ENCODE measurements around the gene DENND4A. TPM values are rescaled to one million over a fixed set of nuclear protein-coding genes. Genes with fewer than 3 reads are reported as not detected.
"Not testable (repeated sequence)": the region's sequence is repeated elsewhere in the genome, so short reads cannot be mapped to it uniquely, and the experiment has no call there.

Gene DENND4A
- total and polyA plus RNA-seq, 5 donors: 3.9 to 27.0 (median 19.7) TPM

- DNase-seq: no peak
- Histone ChIP-seq H3K4me1 (ENCODE audit: control insufficient read depth, insufficient read depth, low read length) (no peaks in the 10 kb centered on the region), H3K9me3 (ENCODE audit: control insufficient read depth, low read length) (no peaks in the 10 kb centered on the region), H3K4me3 (ENCODE audit: low read length) (no peak overlapping the region), H3K27ac (ENCODE audit: low read length) (no peak overlapping the region), H3K27me3 (ENCODE audit: control insufficient read depth, insufficient read depth) (no peaks in the 10 kb centered on the region)
- intact Hi-C loops (cut with DNase I): no loop called here
- 98% methylated on average over 3 of the region's 3 CpGs for WGBS
- no peak for ATAC-seq
Observed at GRCh38 chr15:65816441-65816840, 24.3 kb upstream of the DENND4A start.

GRCh38 chr15:65816008-65816407, 23.9 kb upstream of the DENND4A start:
- intact Hi-C loops (cut with DNase I); DNase-seq; H3K27ac ChIP-seq (ENCODE audit: low read length); H3K4me1 ChIP-seq (ENCODE audit: control insufficient read depth, insufficient read depth, low read length); H3K27me3 ChIP-seq (ENCODE audit: control insufficient read depth, insufficient read depth); H3K9me3 ChIP-seq (ENCODE audit: control insufficient read depth, low read length); ATAC-seq; H3K4me3 ChIP-seq (ENCODE audit: low read length): not testable (repeated sequence)
- WGBS: 84% methylated on average over 4 of the region's 4 CpGs

DNA sequence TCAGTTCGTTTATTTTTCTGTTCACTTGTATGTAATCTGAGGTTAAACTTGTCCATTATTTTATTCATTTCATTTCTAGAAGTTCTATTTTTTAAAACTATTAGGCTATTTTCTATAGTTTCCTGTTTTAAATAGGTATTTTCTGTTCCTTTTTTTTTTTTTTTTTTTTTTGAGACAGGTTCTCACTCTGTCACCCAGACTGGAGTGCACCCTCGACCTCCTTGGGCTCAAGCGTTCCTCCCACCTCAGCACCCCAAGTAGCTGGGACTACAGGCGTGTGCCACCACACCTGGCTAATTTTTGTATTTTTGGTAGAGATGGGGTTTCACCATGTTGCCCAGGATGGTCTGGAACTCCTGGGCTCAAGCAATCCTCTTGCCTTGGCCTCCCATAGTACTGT, 22.2 kb upstream of the DENND4A start:
- H3K27me3 ChIP-seq (ENCODE audit: control insufficient read depth, insufficient read depth); H3K4me3 ChIP-seq (ENCODE audit: low read length); H3K4me1 ChIP-seq (ENCODE audit: control insufficient read depth, insufficient read depth, low read length); H3K9me3 ChIP-seq (ENCODE audit: control insufficient read depth, low read length); ATAC-seq; DNase-seq; H3K27ac ChIP-seq (ENCODE audit: low read length); intact Hi-C loops (cut with DNase I): not testable (repeated sequence)
- 82% methylated on average over 4 of the region's 4 CpGs for WGBS

DNA sequence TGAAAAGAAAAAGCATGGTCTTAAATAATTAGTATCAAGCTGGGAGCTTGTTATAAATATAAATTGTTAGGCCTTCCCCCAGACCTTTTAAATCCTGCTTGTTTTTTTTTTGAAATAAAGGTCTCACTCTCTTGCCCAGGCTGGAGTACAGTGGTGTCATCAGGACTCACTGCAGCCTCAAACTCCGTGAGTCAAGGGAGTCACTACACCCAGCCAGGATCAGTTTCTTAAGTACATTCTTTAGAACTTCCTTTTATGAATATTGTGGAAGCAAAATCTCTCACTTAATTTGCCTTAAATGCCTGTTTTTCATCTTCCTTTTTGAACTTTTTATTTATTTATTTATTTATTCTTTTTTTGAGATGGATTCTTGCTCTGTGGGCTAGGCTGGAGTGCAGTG, 20.8 kb upstream of the DENND4A start:
- Histone ChIP-seq H3K9me3 (ENCODE audit: control insufficient read depth, low read length) (no peaks in the 10 kb centered on the region), H3K27me3 (ENCODE audit: control insufficient read depth, insufficient read depth) (no peaks in the 10 kb centered on the region), H3K4me3 (ENCODE audit: low read length) (no peak overlapping the region), H3K27ac (ENCODE audit: low read length) (no peak overlapping the region), H3K4me1 (ENCODE audit: control insufficient read depth, insufficient read depth, low read length) (no peaks in the 10 kb centered on the region)
- no peak for ATAC-seq
- WGBS: 78% methylated on average over 1 of the region's 1 CpG
- intact Hi-C loops (cut with DNase I): no loop called here
- no peak for DNase-seq

DNA sequence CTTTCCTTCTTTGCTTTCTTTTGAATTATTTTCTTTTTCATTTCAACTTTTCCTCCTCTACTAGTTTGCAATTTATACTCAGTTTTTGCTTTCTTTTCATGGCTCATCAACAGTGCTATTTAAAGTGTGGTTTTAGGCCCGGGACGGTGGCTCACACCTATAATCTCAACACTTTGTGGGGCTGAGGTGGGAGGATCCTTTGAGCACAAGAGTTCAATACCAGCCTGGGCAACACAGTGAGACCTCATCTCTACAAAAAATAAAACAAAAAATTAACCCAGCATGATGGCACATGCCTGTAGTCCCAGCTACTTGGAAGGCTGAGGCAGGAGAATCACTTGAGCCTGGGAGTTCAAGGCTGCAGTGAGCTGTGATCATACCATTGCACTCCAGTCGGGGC, 20.4 kb upstream of the DENND4A start:
- ATAC-seq (no peak), DNase-seq (no peak)
- Histone ChIP-seq H3K27me3 (ENCODE audit: control insufficient read depth, insufficient read depth) (no peaks in the 10 kb centered on the region), H3K9me3 (ENCODE audit: control insufficient read depth, low read length) (no peaks in the 10 kb centered on the region), H3K27ac (ENCODE audit: low read length) (no peak overlapping the region), H3K4me1 (ENCODE audit: control insufficient read depth, insufficient read depth, low read length) (no peaks in the 10 kb centered on the region), H3K4me3 (ENCODE audit: low read length) (no peak overlapping the region)
- WGBS: 76% methylated on average over 3 of the region's 3 CpGs
- intact Hi-C loops (cut with DNase I): no loop called here

GRCh38 chr15:65811835-65812234, 19.7 kb upstream of the DENND4A start:
- intact Hi-C loops (cut with DNase I): no loop called here
- no peak overlapping the region for H3K27ac ChIP-seq (ENCODE audit: low read length)
- no peaks in the 10 kb centered on the region for H3K4me1 ChIP-seq (ENCODE audit: control insufficient read depth, insufficient read depth, low read length)
- no peaks in the 10 kb centered on the region for H3K27me3 ChIP-seq (ENCODE audit: control insufficient read depth, insufficient read depth)
- no peak overlapping the region for H3K4me3 ChIP-seq (ENCODE audit: low read length)
- H3K9me3 ChIP-seq (ENCODE audit: control insufficient read depth, low read length): no peaks in the 10 kb centered on the region
- 98% methylated on average over 3 of the region's 3 CpGs for WGBS
- DNase-seq: no peak
- ATAC-seq: no peak

GRCh38 chr15:65811011-65811733, 19.1 kb upstream of the DENND4A start:
- ATAC-seq; H3K27me3 ChIP-seq (ENCODE audit: control insufficient read depth, insufficient read depth); H3K4me1 ChIP-seq (ENCODE audit: control insufficient read depth, insufficient read depth, low read length); H3K9me3 ChIP-seq (ENCODE audit: control insufficient read depth, low read length); H3K27ac ChIP-seq (ENCODE audit: low read length); intact Hi-C loops (cut with DNase I); H3K4me3 ChIP-seq (ENCODE audit: low read length); DNase-seq: not testable (repeated sequence)
- WGBS: 94% methylated on average over 4 of the region's 4 CpGs

DNA sequence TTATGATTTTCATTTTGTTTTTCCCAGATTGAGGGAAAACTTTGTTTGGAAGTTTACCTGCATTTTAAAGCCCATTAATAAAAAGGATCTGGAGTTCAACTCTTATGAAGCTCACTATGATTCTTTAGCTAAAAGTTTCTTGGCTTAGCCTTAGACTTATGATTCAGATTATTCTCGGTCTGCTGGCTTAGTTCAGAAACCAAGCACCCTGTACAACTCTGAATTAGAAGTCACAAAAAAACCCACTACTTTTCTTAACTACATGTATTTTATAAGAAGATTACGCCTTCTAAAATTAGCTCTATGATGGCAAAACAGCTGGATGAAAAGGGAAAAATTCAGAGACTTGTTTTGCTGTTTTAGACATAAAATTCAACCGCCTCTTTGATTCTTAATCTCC, 14.3 kb upstream of the DENND4A start:
- ATAC-seq: no peak
- 47% methylated on average over 3 of the region's 3 CpGs for WGBS

DNA sequence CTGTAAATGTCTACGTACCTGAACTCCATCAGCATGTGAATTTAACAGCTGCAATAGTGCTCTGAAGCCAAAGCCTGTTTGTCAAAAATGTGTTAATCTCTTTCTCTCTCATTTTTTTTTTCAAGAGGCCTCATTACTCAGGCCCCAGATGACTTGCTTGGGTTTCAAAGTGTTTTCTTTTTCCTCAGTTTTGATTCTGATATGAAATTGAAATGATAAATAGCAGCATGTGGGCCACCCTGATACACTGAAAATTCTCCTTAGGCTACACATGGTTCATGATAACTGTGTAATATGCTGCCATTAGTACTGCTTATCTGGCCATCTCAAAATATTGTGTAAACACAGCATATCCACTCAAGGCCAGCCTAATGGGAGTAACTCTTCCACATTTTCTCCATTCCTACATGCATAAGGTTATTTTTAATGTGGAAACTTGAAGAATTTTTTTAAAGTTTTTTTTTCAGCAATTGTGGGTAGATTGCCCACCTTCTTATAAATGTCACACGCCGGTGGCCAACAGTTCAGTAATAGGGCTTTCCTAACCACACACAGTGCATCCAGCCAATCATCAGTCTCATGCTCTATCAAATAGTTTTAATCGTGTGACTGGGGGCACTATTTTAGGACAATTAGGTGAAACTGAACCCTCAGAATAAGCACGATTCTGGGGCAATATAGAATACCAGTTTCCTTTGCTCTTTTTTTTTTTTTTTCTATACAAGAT, 13.1 kb upstream of the DENND4A start:
- DNase-seq: no peak
- no peak overlapping the region for H3K4me3 ChIP-seq (ENCODE audit: low read length)
- intact Hi-C loops (cut with DNase I): no loop called here
- no peaks in the 10 kb centered on the region for H3K27me3 ChIP-seq (ENCODE audit: control insufficient read depth, insufficient read depth)
- no peak overlapping the region for H3K27ac ChIP-seq (ENCODE audit: low read length)
- ATAC-seq: peak in 1 of 2 donors; percentile 48
- H3K4me1 ChIP-seq (ENCODE audit: control insufficient read depth, insufficient read depth, low read length): peaks cover 1% of the 10 kb centered on the region
- H3K9me3 ChIP-seq (ENCODE audit: control insufficient read depth, low read length): no peaks in the 10 kb centered on the region
- 72% methylated on average over 5 of the region's 5 CpGs for WGBS

More for the DNA sequence above, 14.3 kb upstream of the DENND4A start:
- Histone ChIP-seq H3K27ac (ENCODE audit: low read length) (no peak overlapping the region), H3K9me3 (ENCODE audit: control insufficient read depth, low read length) (no peaks in the 10 kb centered on the region), H3K27me3 (ENCODE audit: control insufficient read depth, insufficient read depth) (no peaks in the 10 kb centered on the region), H3K4me1 (ENCODE audit: control insufficient read depth, insufficient read depth, low read length) (peaks cover 1% of the 10 kb centered on the region), H3K4me3 (ENCODE audit: low read length) (no peak overlapping the region)
- no peak for DNase-seq
- intact Hi-C loops (cut with DNase I): no loop called here

GRCh38 chr15:65804252-65804931, 12.3 kb upstream of the DENND4A start:
- Histone ChIP-seq H3K4me1 (ENCODE audit: control insufficient read depth, insufficient read depth, low read length) (peaks cover 1% of the 10 kb centered on the region), H3K27ac (ENCODE audit: low read length) (no peak overlapping the region), H3K4me3 (ENCODE audit: low read length) (no peak overlapping the region), H3K27me3 (ENCODE audit: control insufficient read depth, insufficient read depth) (no peaks in the 10 kb centered on the region), H3K9me3 (ENCODE audit: control insufficient read depth, low read length) (no peaks in the 10 kb centered on the region)
- ATAC-seq (peak; percentile 54 to 75), DNase-seq (no peak)
- intact Hi-C loops (cut with DNase I): no loop called here
- 50% methylated on average over 1 of the region's 1 CpG for WGBS

- peaks cover 1% of the 10 kb centered on the region for H3K4me1 ChIP-seq (ENCODE audit: control insufficient read depth, insufficient read depth, low read length)
- no peaks in the 10 kb centered on the region for H3K9me3 ChIP-seq (ENCODE audit: control insufficient read depth, low read length)
- H3K27ac ChIP-seq (ENCODE audit: low read length): no peak overlapping the region
- no peak for DNase-seq
- ATAC-seq: no peak
- intact Hi-C loops (cut with DNase I): no loop called here
- no peak overlapping the region for H3K4me3 ChIP-seq (ENCODE audit: low read length)
- WGBS: 59% methylated on average over 2 of the region's 2 CpGs
- no peaks in the 10 kb centered on the region for H3K27me3 ChIP-seq (ENCODE audit: control insufficient read depth, insufficient read depth)
Observed at GRCh38 chr15:65801229-65801805, 9.2 kb upstream of the DENND4A start.
